Stimulated activated CD8-positive, alpha-beta memory T cell treated with anti-CD3 and anti-CD28 coated beads, Interleukin-12 subunit alpha, Interleukin-12 subunit beta, amount 100 ng/mL, for 4 hours (primary cell): Measurements from ENCODE around the gene ATMIN.

Source experiments
- DNase-seq: peaks from one replicate; pipeline ENCODE4 v3.0.0-alpha.2; 2020; ENCODE audit warnings: low read depth

The ATMIN gene

GRCh38 chr16:81035398-81035974 lies at the start of gene ATMIN:
ATMIN (plus strand) TSS chr16:81035842; CDS start chr16:81035871, 29 bp downstream.
- DNase-seq = peak; percentile 82

- DNase-seq = no peak
Measured at GRCh38 chr16:80986557-80986956, 49.1 kb upstream of the ATMIN start.

- no peak for DNase-seq
Measured at GRCh38 chr16:80988756-80989155, 46.9 kb upstream of the ATMIN start.

- no peak for DNase-seq
Measured at GRCh38 chr16:80989801-80990200, 45.8 kb upstream of the ATMIN start.

- DNase-seq = no peak
Measured at GRCh38 chr16:80990577-80990976, 45.1 kb upstream of the ATMIN start.

GRCh38 chr16:80990978-80991377 lies 44.7 kb upstream of the ATMIN start:
- DNase-seq = no peak

- no peak for DNase-seq
Measured at GRCh38 chr16:80991792-80992430, 43.7 kb upstream of the ATMIN start.

- no peak for DNase-seq
Measured at GRCh38 chr16:80992676-80993293, 42.9 kb upstream of the ATMIN start.

GRCh38 chr16:80993307-80993706 lies 42.3 kb upstream of the ATMIN start:
- DNase-seq = no peak

- no peak for DNase-seq
Measured at GRCh38 chr16:80993834-80994233, 41.8 kb upstream of the ATMIN start.

- no peak for DNase-seq
Measured at GRCh38 chr16:80994451-80994850, 41.2 kb upstream of the ATMIN start.

- no peak for DNase-seq
Measured at GRCh38 chr16:80996688-80997138, 38.9 kb upstream of the ATMIN start.

GRCh38 chr16:80997139-80997798 lies 38.4 kb upstream of the ATMIN start:
- no peak for DNase-seq

- DNase-seq = no peak
Measured at GRCh38 chr16:80997964-80998620, 37.5 kb upstream of the ATMIN start.

- no peak for DNase-seq
Measured at GRCh38 chr16:81000873-81001272, 34.8 kb upstream of the ATMIN start.

- DNase-seq = no peak
Measured at GRCh38 chr16:81001330-81001729, 34.3 kb upstream of the ATMIN start.

- no peak for DNase-seq
Measured at GRCh38 chr16:81003064-81003463, 32.6 kb upstream of the ATMIN start.

GRCh38 chr16:81003610-81004460 lies 31.8 kb upstream of the ATMIN start:
- DNase-seq = no peak

- no peak for DNase-seq
Measured at GRCh38 chr16:81004646-81005353, 30.8 kb upstream of the ATMIN start.

GRCh38 chr16:81005610-81006161 lies 30.0 kb upstream of the ATMIN start:
- no peak for DNase-seq
